Measurements from ENCODE around the gene EFNA4.

The EFNA4 gene

GRCh38 chr1:155048449-155049334 lies 14.8 kb upstream of the EFNA4 start:
- Histone ChIP-seq H3K27me3 (ENCODE audit: control insufficient read depth, insufficient read depth, low read length) (peaks cover 23% of the 10 kb centered on the region), H3K9me3 (ENCODE audit: control insufficient read depth, low read depth, low read length) (no peaks in the 10 kb centered on the region), H3K27ac (ENCODE audit: low read length) (no peak overlapping the region), H3K4me1 (ENCODE audit: control insufficient read depth, low read depth, low read length) (peaks cover 18% of the 10 kb centered on the region), H3K9ac (ENCODE audit: low read length) (no peak overlapping the region), H3K36me3 (ENCODE audit: control insufficient read depth, low read depth, low read length) (no peaks in the 10 kb centered on the region), H3K4me3 (ENCODE audit: low read length) (no peak overlapping the region)

GRCh38 chr1:155049651-155050559 lies 13.6 kb upstream of the EFNA4 start:
- Histone ChIP-seq H3K4me1 (ENCODE audit: control insufficient read depth, low read depth, low read length) (peaks cover 14% of the 10 kb centered on the region), H3K9ac (ENCODE audit: low read length) (peak overlapping the region; percentile 57), H3K36me3 (ENCODE audit: control insufficient read depth, low read depth, low read length) (no peaks in the 10 kb centered on the region), H3K4me3 (ENCODE audit: low read length) (peak overlapping the region; percentile 74), H3K9me3 (ENCODE audit: control insufficient read depth, low read depth, low read length) (no peaks in the 10 kb centered on the region), H3K27me3 (ENCODE audit: control insufficient read depth, insufficient read depth, low read length) (peaks cover 23% of the 10 kb centered on the region), H3K27ac (ENCODE audit: low read length) (no peak overlapping the region)

GRCh38 chr1:155050560-155051341 lies 12.8 kb upstream of the EFNA4 start, which contains the start of gene ADAM15:
Gene ADAM15, plus strand, starts transcription at chr1:155051316. Its CDS starts 71 bp downstream, at chr1:155051387.
- H3K4me3 ChIP-seq (ENCODE audit: low read length): peak within 1 kb of the TSS; percentile 74
- peaks cover 10% of the 10 kb centered on the region for H3K4me1 ChIP-seq (ENCODE audit: control insufficient read depth, low read depth, low read length)
- H3K9me3 ChIP-seq (ENCODE audit: control insufficient read depth, low read depth, low read length): no peaks in the 10 kb centered on the region
- peak within 1 kb of the TSS; percentile 57 for H3K9ac ChIP-seq (ENCODE audit: low read length)
- H3K27ac ChIP-seq (ENCODE audit: low read length): no peak within 1 kb of the TSS
- peaks cover 23% of the 10 kb centered on the region for H3K27me3 ChIP-seq (ENCODE audit: control insufficient read depth, insufficient read depth, low read length)
- no peaks in the 10 kb centered on the region for H3K36me3 ChIP-seq (ENCODE audit: control insufficient read depth, low read depth, low read length)

GRCh38 chr1:155051342-155051776 lies 12.2 kb upstream of the EFNA4 start:
- Histone ChIP-seq H3K27ac (ENCODE audit: low read length) (no peak overlapping the region), H3K36me3 (ENCODE audit: control insufficient read depth, low read depth, low read length) (no peaks in the 10 kb centered on the region), H3K9ac (ENCODE audit: low read length) (no peak overlapping the region), H3K4me1 (ENCODE audit: control insufficient read depth, low read depth, low read length) (peaks cover 10% of the 10 kb centered on the region), H3K27me3 (ENCODE audit: control insufficient read depth, insufficient read depth, low read length) (peaks cover 23% of the 10 kb centered on the region), H3K9me3 (ENCODE audit: control insufficient read depth, low read depth, low read length) (no peaks in the 10 kb centered on the region), H3K4me3 (ENCODE audit: low read length) (peak overlapping the region; percentile 74)

GRCh38 chr1:155051777-155052398 lies 11.7 kb upstream of the EFNA4 start:
- Histone ChIP-seq H3K9me3 (ENCODE audit: control insufficient read depth, low read depth, low read length) (no peaks in the 10 kb centered on the region), H3K9ac (ENCODE audit: low read length) (no peak overlapping the region), H3K27me3 (ENCODE audit: control insufficient read depth, insufficient read depth, low read length) (peaks cover 23% of the 10 kb centered on the region), H3K4me3 (ENCODE audit: low read length) (peak overlapping the region; percentile 74), H3K27ac (ENCODE audit: low read length) (no peak overlapping the region), H3K36me3 (ENCODE audit: control insufficient read depth, low read depth, low read length) (no peaks in the 10 kb centered on the region), H3K4me1 (ENCODE audit: control insufficient read depth, low read depth, low read length) (peaks cover 10% of the 10 kb centered on the region)

- Histone ChIP-seq H3K4me1 (ENCODE audit: control insufficient read depth, low read depth, low read length) (peaks cover 10% of the 10 kb centered on the region), H3K9ac (ENCODE audit: low read length) (no peak overlapping the region), H3K9me3 (ENCODE audit: control insufficient read depth, low read depth, low read length) (no peaks in the 10 kb centered on the region), H3K4me3 (ENCODE audit: low read length) (peak overlapping the region; percentile 74), H3K27me3 (ENCODE audit: control insufficient read depth, insufficient read depth, low read length) (peaks cover 23% of the 10 kb centered on the region), H3K27ac (ENCODE audit: low read length) (no peak overlapping the region), H3K36me3 (ENCODE audit: control insufficient read depth, low read depth, low read length) (peaks cover 2% of the 10 kb centered on the region)
Measured at GRCh38 chr1:155052439-155053395, 10.8 kb upstream of the EFNA4 start.

GRCh38 chr1:155053531-155054105 lies 9.9 kb upstream of the EFNA4 start:
- H3K9me3 ChIP-seq (ENCODE audit: control insufficient read depth, low read depth, low read length): no peaks in the 10 kb centered on the region
- H3K27ac ChIP-seq (ENCODE audit: low read length): no peak overlapping the region
- no peak overlapping the region for H3K9ac ChIP-seq (ENCODE audit: low read length)
- H3K4me1 ChIP-seq (ENCODE audit: control insufficient read depth, low read depth, low read length): peaks cover 10% of the 10 kb centered on the region
- H3K36me3 ChIP-seq (ENCODE audit: control insufficient read depth, low read depth, low read length): peaks cover 8% of the 10 kb centered on the region
- H3K27me3 ChIP-seq (ENCODE audit: control insufficient read depth, insufficient read depth, low read length): peaks cover 23% of the 10 kb centered on the region
- no peak overlapping the region for H3K4me3 ChIP-seq (ENCODE audit: low read length)

- peaks cover 8% of the 10 kb centered on the region for H3K27me3 ChIP-seq (ENCODE audit: control insufficient read depth, insufficient read depth, low read length)
- no peak overlapping the region for H3K27ac ChIP-seq (ENCODE audit: low read length)
- no peak overlapping the region for H3K4me3 ChIP-seq (ENCODE audit: low read length)
- peaks cover 5% of the 10 kb centered on the region for H3K4me1 ChIP-seq (ENCODE audit: control insufficient read depth, low read depth, low read length)
- H3K9ac ChIP-seq (ENCODE audit: low read length): no peak overlapping the region
- peaks cover 8% of the 10 kb centered on the region for H3K36me3 ChIP-seq (ENCODE audit: control insufficient read depth, low read depth, low read length)
- H3K9me3 ChIP-seq (ENCODE audit: control insufficient read depth, low read depth, low read length): no peaks in the 10 kb centered on the region
Measured at GRCh38 chr1:155057104-155057503, 6.4 kb upstream of the EFNA4 start.

GRCh38 chr1:155057788-155058211 lies 5.7 kb upstream of the EFNA4 start:
- Histone ChIP-seq H3K27me3 (ENCODE audit: control insufficient read depth, insufficient read depth, low read length) (peaks cover 1% of the 10 kb centered on the region), H3K4me1 (ENCODE audit: control insufficient read depth, low read depth, low read length) (peaks cover 3% of the 10 kb centered on the region), H3K36me3 (ENCODE audit: control insufficient read depth, low read depth, low read length) (peaks cover 8% of the 10 kb centered on the region), H3K9ac (ENCODE audit: low read length) (no peak overlapping the region), H3K4me3 (ENCODE audit: low read length) (no peak overlapping the region), H3K9me3 (ENCODE audit: control insufficient read depth, low read depth, low read length) (no peaks in the 10 kb centered on the region), H3K27ac (ENCODE audit: low read length) (no peak overlapping the region)

- peaks cover 8% of the 10 kb centered on the region for H3K36me3 ChIP-seq (ENCODE audit: control insufficient read depth, low read depth, low read length)
- H3K9ac ChIP-seq (ENCODE audit: low read length): no peak overlapping the region
- H3K27ac ChIP-seq (ENCODE audit: low read length): no peak overlapping the region
- no peak overlapping the region for H3K4me3 ChIP-seq (ENCODE audit: low read length)
- H3K27me3 ChIP-seq (ENCODE audit: control insufficient read depth, insufficient read depth, low read length): peaks cover 6% of the 10 kb centered on the region
- no peaks in the 10 kb centered on the region for H3K9me3 ChIP-seq (ENCODE audit: control insufficient read depth, low read depth, low read length)
- H3K4me1 ChIP-seq (ENCODE audit: control insufficient read depth, low read depth, low read length): peaks cover 18% of the 10 kb centered on the region
Measured at GRCh38 chr1:155060736-155061135, 2.8 kb upstream of the EFNA4 start.
